Measurements from ENCODE around the gene TPRX2. TPM values are rescaled to one million over a fixed set of nuclear protein-coding genes. Genes with fewer than 3 reads are reported as not detected.

TPRX2 gene
- total and polyA plus RNA-seq, 2 of the 8 experiments (the other 6 are each of a cell fraction or from before 2014, with no cell fraction given): not detected

DNA sequence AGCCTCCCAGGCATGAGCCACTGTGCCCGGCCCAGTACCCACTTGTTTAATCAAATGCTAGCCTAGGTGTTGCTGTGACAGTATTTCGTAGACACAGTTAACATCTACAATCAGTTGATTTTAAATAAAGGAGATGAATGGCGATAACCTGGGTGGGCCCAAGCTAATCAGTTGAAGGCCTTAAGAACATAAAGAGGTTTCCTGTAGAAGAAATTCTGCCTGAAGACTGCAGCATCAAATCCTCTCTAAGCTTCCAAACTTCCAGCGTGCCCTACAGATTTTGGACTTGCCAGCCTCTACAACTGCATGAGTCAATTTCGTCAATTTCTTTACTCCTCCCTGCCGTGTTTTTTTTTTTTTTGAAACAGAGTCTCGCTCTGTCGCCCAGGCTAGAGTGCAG is 40.3 kb downstream of the TPRX2 start:
- no peaks in the 10 kb centered on the region for H3K36me3 ChIP-seq (ENCODE audit: control insufficient read depth in 2 of 4, insufficient read depth in 4 of 4, low read length in 3 of 4)
- WGBS, 2 experiments (ENCODE audit: extremely low coverage in 1 of 2, insufficient coverage in 1 of 2, insufficient read length in 1 of 2, insufficient replicate concordance in 2 of 2, low coverage in 1 of 2, low lambda C conversion rate in 2 of 2, missing lambda C conversion rate in 1 of 2): 85% methylated on average over 6 of the region's 8 CpGs; no CpG with 5 or more reads in 1 of the 2 experiments
- CTCF ChIA-PET (ENCODE audit: partially characterized antibody): no interaction called here
- TF ChIP-seq BACH1 (IDR thresholded peaks at IDR 0.05; ENCODE audit: low read length) (no peak), SP2 (IDR thresholded peaks at IDR 0.05; ENCODE audit: low read length) (no peak), SP4 (IDR thresholded peaks at IDR 0.05; ENCODE audit: low read length) (no peak), KDM1A (IDR thresholded peaks at IDR 0.05; ENCODE audit: borderline replicate concordance, low read length) (no peak), RNF2 (IDR thresholded peaks at IDR 0.05; ENCODE audit: borderline replicate concordance, low read depth, low read length, missing control alignments, poor library complexity, severe bottlenecking) (no peak), JUND (IDR thresholded peaks at IDR 0.05; ENCODE audit: low read length) (no peak), EP300 (IDR thresholded peaks at IDR 0.05; ENCODE audit: borderline replicate concordance in 1 of 2, low read depth in 2 of 2, low read length in 2 of 2) (no peak), SIN3A (conservative IDR thresholded peaks at IDR 0.05 in 1 of 2, IDR thresholded peaks at IDR 0.05 in 1 of 2; ENCODE audit: low read depth in 1 of 2, low read length in 2 of 2) (no peak), CBX8 (IDR thresholded peaks at IDR 0.05; ENCODE audit: borderline replicate concordance, low read depth, low read length) (no peak), SIRT6 (IDR thresholded peaks at IDR 0.05; ENCODE audit: low read length) (no peak), BRCA1 (IDR thresholded peaks at IDR 0.05; ENCODE audit: low read depth, low read length) (no peak), PHF8 (conservative IDR thresholded peaks at IDR 0.05; ENCODE audit: low read depth, low read length) (no peak), TAF1 (IDR thresholded peaks at IDR 0.05; ENCODE audit: low read depth, low read length) (no peak), SUZ12 (IDR thresholded peaks at IDR 0.05; ENCODE audit: low read length) (no peak), BCL11A (IDR thresholded peaks at IDR 0.05; ENCODE audit: low read depth in 2 of 2, low read length in 2 of 2) (no peak)

More for the DNA sequence above, 40.3 kb downstream of the TPRX2 start:
- no peaks in the 10 kb centered on the region for H3K23me2 ChIP-seq (ENCODE audit: low read depth, low read length)
- H3K4ac ChIP-seq (replicated peaks; ENCODE audit: insufficient read length, low read depth, low read length): no peak overlapping the region
- no peak overlapping the region for H4K5ac ChIP-seq (ENCODE audit: insufficient read length, low read depth, low read length)
- POLR2A ChIA-PET (ENCODE audit: partially characterized antibody): no interaction called here
- H3K56ac ChIP-seq (replicated peaks; ENCODE audit: insufficient read length, low read depth, low read length): no peak overlapping the region
- H2BK120ac ChIP-seq (replicated peaks; ENCODE audit: low read depth, low read length): no peak overlapping the region
- H4K8ac ChIP-seq (ENCODE audit: extremely low read depth, insufficient read depth, low read length): no peak overlapping the region
- H2BK20ac ChIP-seq (ENCODE audit: low read length): no peak overlapping the region
- FAIRE-seq (no peak), DNase-seq (ENCODE audit: low read depth in 1 of 2, low spot score in 2 of 2) (no peak)
- no peak overlapping the region for H3K9ac ChIP-seq (replicated peaks in 1 of 4; ENCODE audit: extremely low read depth in 1 of 4, low read depth in 3 of 4, low read length in 3 of 4)
- no peaks in the 10 kb centered on the region for H3K79me1 ChIP-seq (ENCODE audit: low read depth, low read length)
- H2AK5ac ChIP-seq (ENCODE audit: low read depth, low read length): no peak overlapping the region
- H2AFZ ChIP-seq (ENCODE audit: low read length): no peak overlapping the region
- no peak overlapping the region for H3K14ac ChIP-seq (ENCODE audit: insufficient read length)
- H3K18ac ChIP-seq (ENCODE audit: extremely low read depth, low read length): no peak overlapping the region
- no peaks in the 10 kb centered on the region for H3K79me2 ChIP-seq (ENCODE audit: control insufficient read depth in 1 of 2, insufficient read depth in 2 of 2, low read length in 2 of 2)
- no peak overlapping the region for H4K91ac ChIP-seq (replicated peaks; ENCODE audit: insufficient read length, low read length)
- H2BK15ac ChIP-seq (ENCODE audit: low read length): no peak overlapping the region
- no peak overlapping the region for H3K4me3 ChIP-seq (ENCODE audit: extremely low read depth in 1 of 4, insufficient read depth in 2 of 4, low read depth in 3 of 4, low read length in 4 of 4)
- H2BK12ac ChIP-seq (ENCODE audit: low read depth, low read length): no peak overlapping the region
- H3K27ac ChIP-seq (ENCODE audit: low read depth, low read length): no peak overlapping the region
- no peaks in the 10 kb centered on the region for H4K20me1 ChIP-seq (replicated peaks in 1 of 2; ENCODE audit: control insufficient read depth in 1 of 2, insufficient read depth in 2 of 2, low read length in 2 of 2)
- H3K4me1 ChIP-seq (replicated peaks in 1 of 4; ENCODE audit: control insufficient read depth in 3 of 4, insufficient read depth in 4 of 4, low read length in 3 of 4): no peaks in the 10 kb centered on the region
- no peaks in the 10 kb centered on the region for H3K9me3 ChIP-seq (ENCODE audit: insufficient read depth in 2 of 2, low read depth in 1 of 2, low read length in 1 of 2)
- no peak overlapping the region for H3K23ac ChIP-seq (ENCODE audit: insufficient read length)
- H3K4me2 ChIP-seq (ENCODE audit: insufficient read depth in 1 of 2, low read depth in 2 of 2, low read length in 2 of 2): no peak overlapping the region
- H2BK5ac ChIP-seq (ENCODE audit: low read depth, low read length): no peak overlapping the region
- H3K27me3 ChIP-seq (replicated peaks in 1 of 4; ENCODE audit: control insufficient read depth in 3 of 4, extremely low read depth in 1 of 4, insufficient read depth in 3 of 4, low read length in 3 of 4): no peaks in the 10 kb centered on the region

All from H1 (cell line).